ENCODE results near the gene UBE2I.
A peak's percentile ranks its signal among the peaks of the same experiment; 100 is the strongest.
"Not testable (repeated sequence)": the region's sequence is repeated elsewhere in the genome, so short reads cannot be mapped to it uniquely, and the experiment has no call there.

The UBE2I gene

DNA sequence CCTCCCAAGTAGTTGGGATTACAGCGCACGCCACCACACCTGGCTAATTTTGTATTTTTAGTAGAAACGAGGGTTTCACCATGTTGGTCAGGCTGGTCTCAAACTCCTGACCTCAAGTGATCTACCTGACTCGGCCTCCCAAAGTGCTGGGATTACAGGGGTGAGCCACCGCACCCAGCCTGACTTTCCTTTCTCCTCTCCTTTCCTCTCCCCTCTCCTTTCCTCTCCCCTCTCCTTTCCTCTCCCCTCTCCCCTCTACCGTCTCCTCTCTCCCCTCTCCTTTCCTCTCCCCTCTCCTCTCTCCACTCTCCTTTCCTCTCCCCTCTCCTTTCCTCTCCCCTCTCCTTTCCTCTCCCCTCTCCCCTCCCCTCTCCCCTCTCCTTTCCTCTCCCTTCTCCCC is 17.2 kb upstream of the UBE2I start:
- DNase-seq (ENCODE audit: low read depth in 1 of 2, low spot score in 1 of 2): not testable (repeated sequence)

DNA sequence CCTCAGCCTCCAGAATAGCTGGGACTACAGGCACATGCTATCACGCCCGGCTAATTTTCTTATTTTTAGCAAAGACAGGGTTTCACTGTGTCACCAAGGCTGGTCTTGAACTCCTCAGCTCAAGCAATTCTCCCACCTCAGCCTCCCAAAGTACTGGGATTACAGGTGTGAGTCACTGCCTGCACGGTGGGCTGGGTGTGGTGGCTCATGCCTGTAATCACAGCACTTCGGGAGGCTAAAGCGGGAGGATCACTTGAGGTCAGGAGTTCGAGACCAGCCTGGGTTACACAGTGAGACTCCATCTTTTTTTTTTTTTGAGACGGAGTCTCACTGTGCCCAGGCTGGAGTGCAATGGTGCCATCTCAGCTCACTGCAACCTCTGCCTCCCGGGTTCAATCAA is 16.6 kb upstream of the UBE2I start:
- DNase-seq (ENCODE audit: low read depth in 1 of 2, low spot score in 1 of 2): not testable (repeated sequence)

DNA sequence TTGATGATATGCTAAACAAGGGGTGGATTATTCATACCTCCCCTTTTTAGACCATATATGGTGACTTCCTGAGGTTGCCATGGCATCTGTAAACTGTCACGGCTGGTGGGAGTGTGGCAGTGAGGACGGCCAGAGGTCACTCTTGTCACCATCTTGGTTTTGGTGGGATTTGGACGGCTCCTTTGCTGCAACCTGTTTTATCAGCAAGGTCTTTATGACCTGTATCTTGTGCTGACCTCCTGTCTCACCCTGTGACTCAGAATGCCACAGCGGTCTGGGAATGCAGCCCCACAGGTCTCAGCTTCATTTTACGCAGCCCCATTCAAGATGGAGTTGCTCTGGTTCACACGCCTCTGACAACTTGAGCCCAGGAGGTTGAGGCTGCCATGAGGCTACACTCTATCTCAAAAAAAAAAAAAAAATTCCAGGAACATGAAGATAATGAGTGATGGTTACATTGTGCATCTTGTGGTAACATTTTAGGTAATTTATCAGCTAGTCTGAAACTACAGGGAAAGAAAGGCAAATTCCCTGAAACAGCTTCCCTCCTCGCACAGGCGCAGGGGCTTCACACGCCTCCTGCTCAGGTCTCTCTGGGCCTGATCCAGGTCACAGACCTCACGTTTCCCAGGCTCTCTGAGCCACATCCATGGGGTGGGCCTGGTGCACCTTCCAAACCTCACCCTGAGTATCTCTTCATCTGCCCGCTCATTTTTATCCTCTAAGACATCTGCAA is 15.3 kb upstream of the UBE2I start:
- DNase-seq (ENCODE audit: low read depth in 1 of 2, low spot score in 1 of 2): no peak

GRCh38 chr16:1295465-1295864 is 14.0 kb upstream of the UBE2I start:
- DNase-seq (ENCODE audit: low read depth in 1 of 2, low spot score in 1 of 2): no peak

- DNase-seq (ENCODE audit: low read depth in 1 of 2, low spot score in 1 of 2): not testable (repeated sequence)
Measured at GRCh38 chr16:1296688-1297017, 12.8 kb upstream of the UBE2I start.

DNA sequence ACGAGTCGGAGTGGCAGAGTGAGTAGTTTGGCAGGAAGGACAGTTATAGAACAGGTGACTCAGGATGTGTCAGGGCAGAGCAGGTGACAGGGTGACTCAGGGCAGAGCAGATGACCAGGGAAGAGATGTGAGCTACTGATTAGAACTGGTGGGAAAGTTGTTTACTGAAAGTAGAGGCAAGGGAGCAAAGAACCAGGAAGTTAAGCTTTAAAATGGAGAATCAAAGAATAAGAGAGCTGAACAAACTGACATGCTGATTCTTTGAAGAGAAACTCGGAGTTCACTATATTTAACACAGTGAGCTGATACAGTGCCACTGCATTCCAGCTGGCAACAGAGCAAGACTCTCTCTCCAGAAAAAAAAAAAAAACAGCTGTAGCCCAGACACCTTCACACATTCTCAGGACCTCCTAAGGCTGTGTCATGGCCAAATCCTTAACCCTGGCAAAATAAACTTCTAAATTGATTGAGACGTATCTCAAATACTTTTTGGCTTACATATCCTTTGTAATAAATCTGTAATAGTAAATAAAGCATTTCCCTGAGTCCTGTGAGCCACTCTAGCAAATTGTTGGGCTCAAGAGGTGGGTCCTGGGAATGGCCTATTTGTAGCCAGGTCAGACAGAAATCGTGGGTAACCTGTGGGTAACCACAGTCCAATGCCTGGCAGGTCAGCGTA is 12.3 kb upstream of the UBE2I start:
- no peak for DNase-seq (ENCODE audit: low read depth in 1 of 2, low spot score in 1 of 2)

DNA sequence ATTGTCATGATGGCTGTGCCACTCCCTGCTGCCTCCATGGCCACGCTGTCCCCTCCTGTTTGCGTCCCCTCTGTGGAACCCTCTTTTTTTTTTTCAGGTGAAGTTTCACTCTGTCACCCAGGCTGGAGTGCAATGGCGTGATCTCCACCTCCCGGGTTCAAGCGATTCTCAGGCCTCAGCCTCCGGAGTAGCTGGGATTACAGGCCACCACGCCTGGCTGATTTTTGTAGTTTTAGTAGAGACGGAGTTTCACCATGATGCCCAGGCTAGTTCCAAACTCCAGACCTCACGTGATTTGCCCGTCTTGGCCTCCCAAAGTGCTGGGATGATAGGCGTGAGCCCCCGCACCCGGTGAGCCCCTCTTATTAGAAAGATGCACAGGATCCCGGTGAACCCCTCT is 11.0 kb upstream of the UBE2I start:
- DNase-seq (ENCODE audit: low read depth in 1 of 2, low spot score in 1 of 2): no peak

- no peak for DNase-seq (ENCODE audit: low read depth in 1 of 2, low spot score in 1 of 2)
Measured at GRCh38 chr16:1299012-1299867, 10.2 kb upstream of the UBE2I start.

GRCh38 chr16:1299868-1300203 is 9.6 kb upstream of the UBE2I start:
- DNase-seq (ENCODE audit: low read depth in 1 of 2, low spot score in 1 of 2): no peak

DNA sequence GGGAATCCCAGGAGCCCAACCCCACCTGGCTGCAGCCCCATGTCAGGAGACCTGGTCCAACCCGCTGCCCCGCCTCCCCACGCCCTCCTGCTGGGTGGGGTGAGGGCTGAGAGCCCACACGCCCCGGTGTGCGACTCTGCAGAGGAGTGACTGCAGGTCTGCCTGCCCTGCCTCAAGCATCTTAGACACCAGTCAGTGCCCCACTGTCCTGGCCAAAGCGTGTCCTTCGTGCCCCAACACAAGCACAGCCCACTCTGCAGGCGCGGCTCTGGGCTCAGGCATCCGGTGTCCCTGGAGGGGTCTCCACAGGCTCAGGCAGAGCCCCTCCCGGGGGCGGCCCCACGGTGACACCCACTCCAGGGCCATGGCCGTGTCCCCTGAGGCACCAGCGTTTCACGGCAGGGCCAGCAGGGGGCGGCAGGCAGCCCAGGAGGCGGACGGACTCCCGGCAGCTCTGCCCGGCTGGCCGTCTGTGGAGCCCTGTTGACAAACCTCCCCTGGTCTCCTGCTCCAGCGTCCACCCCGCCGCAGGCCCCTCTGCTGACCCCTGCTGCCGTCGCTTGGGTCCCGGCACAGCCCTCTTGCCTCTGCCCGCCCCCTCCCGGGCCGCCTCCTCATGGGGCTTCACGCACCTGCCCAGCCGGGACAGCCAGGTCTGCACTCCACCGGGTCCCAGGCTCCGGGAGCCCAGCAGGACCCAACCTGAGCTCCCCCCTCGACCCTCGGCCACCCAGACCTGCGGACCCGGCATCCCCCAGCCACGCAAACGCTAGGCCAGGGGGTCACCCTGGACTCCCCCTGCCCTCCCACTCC is 8.6 kb upstream of the UBE2I start:
- DNase-seq (ENCODE audit: low read depth in 1 of 2, low spot score in 1 of 2): peak; percentile 50 to 60

- no peak for DNase-seq (ENCODE audit: low read depth in 1 of 2, low spot score in 1 of 2)
Measured at GRCh38 chr16:1301562-1301961, 7.9 kb upstream of the UBE2I start.

- DNase-seq (ENCODE audit: low read depth in 1 of 2, low spot score in 1 of 2): no peak
Measured at GRCh38 chr16:1305823-1306222, 3.6 kb upstream of the UBE2I start.

- DNase-seq (ENCODE audit: low read depth in 1 of 2, low spot score in 1 of 2): no peak
Measured at GRCh38 chr16:1306334-1306733, 3.1 kb upstream of the UBE2I start.

GRCh38 chr16:1308036-1308976 is 1.1 kb upstream of the UBE2I start:
- DNase-seq (ENCODE audit: low read depth in 1 of 2, low spot score in 1 of 2): no peak

DNA sequence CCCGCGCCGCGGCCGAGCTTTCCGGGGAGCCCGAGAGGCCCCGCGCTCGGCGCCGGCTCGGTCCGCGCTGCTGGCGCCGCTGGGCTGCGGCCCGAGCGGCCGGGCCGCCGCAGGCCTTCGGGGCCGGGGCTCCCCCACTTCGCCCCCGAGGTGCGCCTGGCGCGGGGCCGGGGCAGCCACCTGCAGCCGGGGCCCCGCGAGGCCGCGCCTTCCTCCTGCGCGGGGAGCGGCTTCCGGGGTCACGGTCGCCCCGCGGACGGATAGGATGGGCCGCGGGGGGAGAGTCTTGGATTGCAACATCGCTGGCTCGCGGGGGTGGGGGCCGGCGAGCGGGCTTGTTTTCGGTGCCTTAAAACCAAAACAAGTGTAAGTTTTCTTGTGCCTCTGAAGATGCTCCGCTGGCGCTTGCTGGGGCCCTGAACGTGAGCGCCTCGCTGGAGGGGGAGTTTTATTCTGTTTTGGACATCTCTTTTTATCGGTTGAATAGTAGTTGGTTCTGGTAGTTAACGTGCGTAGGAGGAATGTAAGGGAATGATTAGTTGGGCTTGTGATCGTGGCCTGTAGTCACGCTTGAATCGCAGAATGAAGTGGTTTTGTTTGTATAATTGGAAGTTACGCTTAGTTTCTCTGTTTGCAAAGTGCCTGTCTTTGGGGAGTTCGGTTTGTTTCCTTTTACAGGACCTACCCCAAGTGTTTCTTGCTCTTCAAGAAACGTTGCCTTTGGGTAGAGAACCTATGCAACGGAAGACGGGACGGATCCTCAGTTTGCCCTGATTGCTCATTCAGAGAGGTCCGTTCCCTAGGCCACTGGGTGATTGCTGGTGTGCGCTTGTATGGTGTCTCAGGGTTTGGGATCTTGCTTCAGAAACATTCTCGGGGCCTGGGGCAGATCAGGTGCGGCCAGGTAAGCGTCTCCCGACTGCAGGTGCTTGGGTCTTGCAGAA is 724 bp downstream of the UBE2I start:
- peak; percentile 37 for DNase-seq (ENCODE audit: low read depth in 1 of 2, low spot score in 1 of 2)

DNA sequence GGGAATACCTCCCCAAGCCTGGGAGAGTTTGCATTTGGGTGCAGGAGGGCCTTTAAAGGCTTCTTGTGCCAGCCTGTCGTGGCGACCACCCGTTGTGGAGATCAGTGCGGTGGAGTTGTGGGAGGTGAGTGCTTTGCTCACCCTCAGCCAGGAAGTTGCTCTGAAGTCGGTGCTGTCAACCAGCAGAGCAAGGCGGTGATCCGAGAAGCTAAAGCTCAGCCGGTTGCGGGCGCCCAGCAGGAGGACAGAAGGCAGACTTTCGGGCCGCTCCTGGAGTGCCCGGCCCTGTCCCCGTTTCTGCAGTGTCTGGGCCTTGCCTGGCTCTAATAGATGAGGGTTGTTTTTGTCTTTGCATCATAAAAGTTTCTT is 1.4 kb downstream of the UBE2I start:
- no peak for DNase-seq (ENCODE audit: low read depth in 1 of 2, low spot score in 1 of 2)

DNA sequence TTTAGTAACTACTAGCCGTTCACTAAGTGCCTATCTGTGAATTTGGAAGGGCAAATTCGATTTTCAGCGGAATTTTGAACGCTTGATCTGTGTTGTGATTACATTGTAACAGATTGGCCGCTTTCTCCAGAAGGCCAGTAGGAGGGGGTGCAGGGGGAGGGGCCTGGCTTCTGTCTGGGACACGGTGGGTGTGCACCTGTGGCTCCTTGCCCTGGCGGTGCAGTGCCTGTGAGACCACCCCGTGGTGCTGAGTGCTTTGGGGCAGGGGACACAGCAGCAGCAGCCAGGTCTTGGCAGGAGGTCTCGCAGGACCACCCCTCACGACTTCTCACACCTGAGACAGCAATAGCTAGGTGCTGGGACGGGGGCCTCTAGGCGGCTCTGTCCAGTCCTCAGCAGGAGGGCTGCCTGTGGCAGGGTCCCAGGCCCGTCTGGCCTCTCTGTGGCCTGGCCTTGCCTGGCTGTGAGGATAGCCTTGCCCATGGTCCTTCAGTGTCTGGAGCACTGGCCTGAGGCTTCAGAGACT is 1.8 kb downstream of the UBE2I start:
- no peak for DNase-seq (ENCODE audit: low read depth in 1 of 2, low spot score in 1 of 2)

- no peak for DNase-seq (ENCODE audit: low read depth in 1 of 2, low spot score in 1 of 2)
Measured at GRCh38 chr16:1311738-1312466, 2.5 kb downstream of the UBE2I start.

Data from activated CD4-positive, alpha-beta T cell treated with anti-CD3 and anti-CD28 coated beads, Interleukin-2, amount 50 U/mL, for 24 hours (primary cell).